PC-9 (cell line): ENCODE data around the gene CD28.

Experiments
- CTCF ChIP-seq: fragments of 200-600 bp; sonication (generic); conservative IDR thresholded peaks from 2 replicates; pipeline ENCODE4 v1.6.1; 2017; ENCODE audit warnings: mixed run types, antibody characterized with exemption, mild to moderate bottlenecking, moderate library complexity
- EZH2 ChIP-seq: fragments of 200-600 bp; sonication (generic); IDR thresholded peaks from 2 replicates; pipeline ENCODE4 v1.8.0; 2017; ENCODE audit warnings: antibody characterized with exemption, low read depth

GRCh38 chr2:203672856-203673255, 33.6 kb upstream of the CD28 start:
- TF ChIP-seq CTCF (no peak), EZH2 (no peak)
